Measurements from ENCODE around the gene PDCD7.
A peak's percentile ranks its signal among the peaks of the same experiment; 100 is the strongest.

DNA sequence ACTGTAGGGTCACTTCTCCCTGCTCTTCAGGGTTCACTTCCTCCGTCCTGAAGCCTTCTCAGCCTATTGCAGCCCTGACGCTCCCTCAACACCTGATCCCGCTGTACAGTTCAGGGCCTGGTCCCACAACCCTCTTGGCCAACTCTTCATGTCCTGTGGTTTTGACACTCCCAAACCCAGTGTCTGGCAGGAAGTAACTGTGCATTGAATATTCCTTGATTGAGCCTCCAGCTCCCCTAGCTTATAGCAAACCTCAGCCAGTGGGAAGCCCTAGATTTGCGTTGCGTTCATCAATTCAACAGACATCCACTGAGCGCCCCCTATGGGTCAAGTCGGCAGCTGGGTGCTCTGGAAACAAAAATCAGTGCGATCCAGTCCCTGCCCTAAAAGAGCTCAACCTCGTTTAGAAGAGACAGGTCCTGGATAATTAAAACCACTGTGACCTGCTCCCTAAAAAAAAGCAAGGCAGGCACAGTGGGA, 32.2 kb downstream of the PDCD7 start:
- TF ChIP-seq, protein P1, sequence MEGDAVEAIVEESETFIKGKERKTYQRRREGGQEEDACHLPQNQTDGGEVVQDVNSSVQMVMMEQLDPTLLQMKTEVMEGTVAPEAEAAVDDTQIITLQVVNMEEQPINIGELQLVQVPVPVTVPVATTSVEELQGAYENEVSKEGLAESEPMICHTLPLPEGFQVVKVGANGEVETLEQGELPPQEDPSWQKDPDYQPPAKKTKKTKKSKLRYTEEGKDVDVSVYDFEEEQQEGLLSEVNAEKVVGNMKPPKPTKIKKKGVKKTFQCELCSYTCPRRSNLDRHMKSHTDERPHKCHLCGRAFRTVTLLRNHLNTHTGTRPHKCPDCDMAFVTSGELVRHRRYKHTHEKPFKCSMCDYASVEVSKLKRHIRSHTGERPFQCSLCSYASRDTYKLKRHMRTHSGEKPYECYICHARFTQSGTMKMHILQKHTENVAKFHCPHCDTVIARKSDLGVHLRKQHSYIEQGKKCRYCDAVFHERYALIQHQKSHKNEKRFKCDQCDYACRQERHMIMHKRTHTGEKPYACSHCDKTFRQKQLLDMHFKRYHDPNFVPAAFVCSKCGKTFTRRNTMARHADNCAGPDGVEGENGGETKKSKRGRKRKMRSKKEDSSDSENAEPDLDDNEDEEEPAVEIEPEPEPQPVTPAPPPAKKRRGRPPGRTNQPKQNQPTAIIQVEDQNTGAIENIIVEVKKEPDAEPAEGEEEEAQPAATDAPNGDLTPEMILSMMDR (IDR thresholded peaks at IDR 0.05), result peak; percentile 73 to 78 (median 78)
- no peak for TF ChIP-seq POLR2A (IDR thresholded peaks at IDR 0.05)

All from testis (tissue), 2 donors.